GM19463 (cell line): ENCODE data around the gene SELENOO.

ENCODE experiments used
- ATAC-seq: cut with Tn5 transposase; IDR thresholded peaks from one replicate; pipeline ENCODE4 v1.9.1; 2021; ENCODE audit warnings: mild to moderate bottlenecking, moderate library complexity; ENCODE audit not compliant: unreplicated experiment

The SELENOO gene

DNA sequence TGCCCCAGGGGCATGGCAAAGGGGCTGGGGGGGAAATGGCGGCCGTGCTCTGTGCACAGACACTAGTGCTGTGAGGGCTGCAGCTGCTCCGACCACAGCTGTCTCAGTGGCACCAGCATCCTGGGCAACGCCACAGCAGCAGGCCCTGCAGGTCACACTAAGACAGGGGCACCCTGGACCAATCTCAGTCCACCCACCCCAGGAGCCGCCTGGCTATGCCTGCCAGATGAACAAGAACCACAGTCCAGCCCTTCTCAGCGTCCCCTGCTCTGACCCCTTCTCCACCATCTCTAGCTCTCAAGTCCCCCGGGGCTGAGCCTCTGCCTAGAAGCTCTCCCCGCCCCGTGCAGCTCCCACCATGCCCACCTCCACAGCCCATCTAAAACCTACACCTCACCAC lies 27.6 kb downstream of the SELENOO start:
- ATAC-seq = no peak

GRCh38 chr22:50229370-50229769 lies 28.6 kb downstream of the SELENOO start:
- ATAC-seq = no peak

DNA sequence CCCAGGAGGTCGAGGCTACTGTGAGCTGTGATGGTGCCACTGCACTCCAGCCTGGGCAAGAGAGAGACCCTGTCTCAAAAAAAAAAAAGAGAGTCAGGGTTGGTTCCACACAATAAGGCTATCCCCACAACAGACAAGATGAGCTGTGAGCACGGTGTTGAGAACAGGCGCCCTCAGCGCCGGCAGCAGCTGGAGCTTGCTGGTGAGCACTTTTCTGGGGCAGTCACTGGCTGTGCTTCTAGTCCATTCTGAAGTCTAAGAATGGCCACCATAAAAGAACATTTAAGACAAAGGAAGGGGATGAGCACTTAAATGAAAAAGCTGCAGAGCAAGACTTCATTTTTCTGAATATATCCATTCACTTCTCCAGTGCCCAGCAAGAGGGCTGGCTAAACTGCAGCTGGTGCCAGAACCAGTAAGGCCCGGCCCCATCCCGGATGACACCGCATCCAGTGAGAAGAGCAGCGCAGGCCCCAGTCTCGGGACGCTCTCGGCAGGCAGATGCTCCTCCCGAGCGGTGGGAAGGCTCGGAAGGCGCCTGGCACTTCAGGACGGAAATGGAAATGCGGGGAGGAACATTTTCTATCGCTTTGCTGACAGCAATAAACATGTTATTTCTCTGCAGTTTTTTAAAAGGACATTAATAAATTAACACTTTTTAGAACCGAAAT lies 31.8 kb downstream of the SELENOO start:
- ATAC-seq = no peak

DNA sequence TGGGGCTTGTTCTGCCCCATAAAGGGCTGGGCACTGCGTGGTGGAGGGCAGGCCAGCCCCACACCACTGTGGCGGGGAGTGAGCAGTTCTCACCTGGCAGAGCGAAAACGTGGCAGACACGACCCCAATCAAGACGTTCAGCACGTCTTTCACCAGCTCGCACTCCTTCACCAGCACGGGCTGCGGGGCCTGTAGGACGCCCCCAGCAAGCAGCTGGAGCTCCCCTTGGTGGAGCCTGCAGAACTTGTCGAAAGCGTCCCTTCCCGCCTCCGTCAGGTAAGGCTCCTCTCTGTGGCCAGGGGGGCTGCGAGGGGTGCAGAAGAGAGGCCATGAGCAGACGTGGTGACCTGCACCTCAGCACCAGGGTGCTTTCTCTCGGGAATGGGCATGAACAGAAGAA lies 32.4 kb downstream of the SELENOO start:
- no peak for ATAC-seq

GRCh38 chr22:50236731-50237409 lies 36.1 kb downstream of the SELENOO start:
- ATAC-seq = no peak

DNA sequence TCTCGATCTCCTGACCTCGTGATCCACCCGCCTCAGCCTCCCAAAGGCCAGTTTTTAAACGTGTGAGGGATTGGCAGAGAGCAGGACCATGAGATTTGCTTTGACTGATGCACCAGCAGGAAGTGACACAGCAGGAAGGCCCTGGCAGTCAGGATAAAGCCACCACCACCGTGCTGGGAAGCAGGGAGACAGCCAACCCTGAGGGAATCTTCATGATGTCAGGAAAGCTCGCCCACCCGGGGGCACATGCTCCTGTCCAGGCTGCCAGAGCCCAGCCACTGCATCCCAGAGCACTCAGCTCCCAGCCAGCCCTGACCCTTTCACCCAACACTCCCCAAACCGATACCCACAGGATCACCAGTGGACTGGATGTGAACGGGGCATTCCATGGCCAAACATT lies 37.9 kb downstream of the SELENOO start:
- no peak for ATAC-seq

DNA sequence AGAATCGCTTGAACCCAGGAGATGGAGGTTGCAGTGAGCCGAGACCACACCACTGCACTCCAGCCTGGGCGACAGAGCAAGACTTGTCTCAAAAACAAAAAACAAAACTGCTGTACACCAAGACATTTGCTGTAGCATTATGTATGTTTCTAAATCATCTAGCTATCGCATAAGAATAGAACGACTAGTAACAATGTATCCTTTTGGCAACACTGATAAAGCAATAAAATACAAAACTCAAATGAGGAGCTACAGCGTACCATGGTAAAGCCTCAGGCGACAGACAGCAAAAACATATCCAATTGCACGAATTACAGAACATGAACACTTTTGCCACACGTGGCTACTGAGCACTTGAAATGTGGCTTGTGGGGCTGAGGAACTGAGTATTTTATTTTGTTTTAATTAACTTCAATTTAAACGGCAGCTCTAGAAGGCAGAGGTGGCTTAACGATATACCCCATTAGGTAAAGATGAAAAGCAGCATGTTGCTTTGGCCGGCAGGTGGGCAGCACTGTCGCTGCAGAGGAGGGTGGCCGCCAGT lies 41.7 kb downstream of the SELENOO start:
- ATAC-seq = no peak

DNA sequence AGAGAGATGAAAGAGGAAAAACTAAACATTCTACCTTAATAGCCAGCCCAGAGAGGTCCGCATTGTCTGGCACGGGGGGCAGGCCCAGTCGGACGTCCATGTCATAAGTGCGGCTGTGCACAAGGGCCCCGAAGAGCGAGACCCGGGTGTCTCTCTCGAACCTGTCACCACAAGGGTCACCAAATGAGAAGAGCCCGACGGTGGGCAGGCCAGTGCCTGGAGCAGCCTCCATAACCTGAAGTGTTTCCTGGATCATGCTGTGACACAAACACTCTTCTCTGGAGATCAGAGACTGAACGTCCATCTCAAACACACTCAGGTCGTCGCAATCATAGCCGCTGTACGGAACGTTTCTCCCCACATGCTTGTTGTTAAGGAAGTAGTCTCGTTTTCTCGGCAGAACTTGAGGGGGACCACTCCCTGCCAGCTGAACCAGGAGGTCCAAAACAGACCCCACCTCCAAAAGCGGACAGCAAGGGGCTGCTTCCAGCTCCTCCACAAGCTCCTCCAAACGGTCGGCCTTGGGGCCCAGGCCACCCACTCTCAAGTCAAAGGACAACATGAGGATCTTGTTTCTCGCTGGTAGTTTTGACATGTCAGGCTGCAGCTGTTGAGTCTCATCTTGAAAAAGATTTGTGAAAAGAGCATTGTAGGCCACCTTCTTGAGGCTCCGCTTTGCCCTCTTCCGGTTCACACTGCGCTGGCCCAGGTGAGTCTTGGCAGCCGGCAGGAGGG lies 43.0 kb downstream of the SELENOO start:
- ATAC-seq = no peak

- ATAC-seq = peak; percentile 72
Measured at GRCh38 chr22:50244420-50245213, 43.8 kb downstream of the SELENOO start, which contains the start of gene TUBGCP6. Gene TUBGCP6 (minus strand): TSS chr22:50245023. CDS start chr22:50244459, 564 bp downstream.

DNA sequence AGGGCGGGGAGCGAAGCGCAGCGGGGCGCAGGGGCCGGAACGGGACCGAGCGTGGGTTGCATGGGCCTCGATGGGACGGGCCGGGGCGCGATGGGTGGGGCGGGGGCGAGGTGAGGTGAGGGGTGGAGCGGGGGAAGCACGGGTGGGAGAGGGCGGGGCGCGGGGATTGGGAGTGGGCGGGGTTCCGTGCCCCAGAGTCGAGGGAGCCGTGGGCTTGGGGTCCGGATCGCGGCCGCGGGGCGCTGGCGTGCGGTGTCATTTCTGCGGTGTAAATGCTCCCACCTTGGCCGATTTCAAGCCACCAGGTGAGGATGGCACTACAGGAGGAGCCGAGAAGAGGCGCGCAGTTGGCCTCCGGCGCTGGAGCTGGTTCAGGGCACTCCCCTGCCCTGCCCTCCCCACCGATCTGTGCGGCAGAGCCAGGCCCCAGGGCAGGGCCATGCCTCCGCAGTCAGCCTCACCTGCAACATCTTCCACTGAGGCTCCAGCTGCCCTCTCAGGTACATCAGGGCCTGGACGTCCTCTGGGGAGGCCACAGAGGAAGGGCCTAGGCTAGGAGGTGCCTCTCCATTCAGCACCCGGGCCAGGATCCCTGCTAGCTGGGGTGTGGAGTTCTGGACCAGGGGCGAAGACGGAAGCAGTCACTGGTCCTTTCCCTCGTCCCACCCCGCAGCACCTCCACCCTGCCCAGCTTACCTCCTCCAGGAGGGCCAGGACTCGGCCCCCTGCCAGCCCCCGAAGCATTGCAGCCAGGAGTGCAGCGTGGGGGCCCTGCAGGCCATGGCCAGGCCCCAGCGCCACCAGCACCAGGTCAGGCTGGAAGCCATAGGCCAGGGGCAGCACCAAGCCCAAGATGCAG lies 44.6 kb downstream of the SELENOO start:
- no peak for ATAC-seq

GRCh38 chr22:50246242-50247175 lies 45.7 kb downstream of the SELENOO start:
- ATAC-seq = no peak

DNA sequence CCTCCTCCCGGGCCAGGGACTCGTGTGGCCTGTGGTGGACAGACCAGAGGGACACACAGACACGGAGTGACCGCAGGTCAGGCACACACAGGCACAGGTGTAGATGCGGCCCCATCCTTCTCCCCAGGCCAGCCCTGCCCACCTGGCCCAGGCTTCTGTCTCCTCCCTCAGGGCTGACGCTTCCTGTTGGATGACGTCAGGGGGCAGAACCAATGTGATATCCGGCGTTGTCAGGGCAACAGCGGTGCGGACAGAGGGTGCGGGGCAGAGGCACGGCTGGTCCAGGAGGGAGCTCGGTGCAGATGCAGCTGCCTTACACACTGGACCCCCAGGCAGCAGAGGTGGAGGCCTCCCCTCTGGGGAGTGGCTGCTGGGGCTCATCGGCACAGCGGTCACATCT lies 46.9 kb downstream of the SELENOO start:
- no peak for ATAC-seq

DNA sequence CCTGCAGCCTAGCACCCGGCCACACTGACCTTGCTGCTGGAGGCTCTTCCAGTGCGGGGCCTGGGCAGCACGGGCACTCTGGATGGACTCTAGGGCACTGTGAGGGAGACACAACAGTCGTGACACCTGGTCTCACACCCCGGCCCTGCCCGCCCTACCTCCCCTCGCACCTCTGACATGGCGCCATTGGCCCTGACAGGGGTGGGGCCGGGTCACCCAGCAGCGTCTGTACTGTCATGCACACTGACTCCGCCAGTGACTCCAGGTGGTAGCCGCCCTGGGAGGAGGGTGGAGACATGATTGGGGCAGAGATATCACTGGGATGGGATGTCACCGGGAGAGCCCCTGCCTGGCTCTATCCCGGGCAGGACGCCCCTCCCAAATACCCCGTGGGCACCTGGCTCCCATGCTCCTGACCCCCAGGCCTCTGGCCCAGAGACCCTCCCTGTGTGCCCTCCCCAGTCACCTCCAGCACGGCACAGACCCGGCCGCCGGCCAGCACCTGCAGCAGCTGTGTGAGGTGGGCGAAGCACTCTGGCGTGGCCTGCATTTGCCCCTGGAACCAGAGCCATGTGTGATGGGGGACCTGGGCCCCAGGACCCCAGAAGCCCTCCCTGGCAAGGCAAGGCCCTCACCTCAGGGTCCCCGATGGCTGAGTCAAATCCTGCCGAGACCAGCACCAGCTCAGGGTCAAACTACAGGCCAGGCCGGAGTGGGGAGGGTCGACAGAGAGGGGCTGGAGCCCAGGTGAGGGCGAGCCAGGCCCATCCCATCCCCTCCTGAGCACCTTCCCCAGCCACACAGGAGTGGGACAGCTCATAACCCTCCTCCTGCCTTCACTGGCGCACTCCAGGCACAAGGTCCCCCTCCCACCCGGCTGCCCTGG lies 47.6 kb downstream of the SELENOO start:
- ATAC-seq = no peak

DNA sequence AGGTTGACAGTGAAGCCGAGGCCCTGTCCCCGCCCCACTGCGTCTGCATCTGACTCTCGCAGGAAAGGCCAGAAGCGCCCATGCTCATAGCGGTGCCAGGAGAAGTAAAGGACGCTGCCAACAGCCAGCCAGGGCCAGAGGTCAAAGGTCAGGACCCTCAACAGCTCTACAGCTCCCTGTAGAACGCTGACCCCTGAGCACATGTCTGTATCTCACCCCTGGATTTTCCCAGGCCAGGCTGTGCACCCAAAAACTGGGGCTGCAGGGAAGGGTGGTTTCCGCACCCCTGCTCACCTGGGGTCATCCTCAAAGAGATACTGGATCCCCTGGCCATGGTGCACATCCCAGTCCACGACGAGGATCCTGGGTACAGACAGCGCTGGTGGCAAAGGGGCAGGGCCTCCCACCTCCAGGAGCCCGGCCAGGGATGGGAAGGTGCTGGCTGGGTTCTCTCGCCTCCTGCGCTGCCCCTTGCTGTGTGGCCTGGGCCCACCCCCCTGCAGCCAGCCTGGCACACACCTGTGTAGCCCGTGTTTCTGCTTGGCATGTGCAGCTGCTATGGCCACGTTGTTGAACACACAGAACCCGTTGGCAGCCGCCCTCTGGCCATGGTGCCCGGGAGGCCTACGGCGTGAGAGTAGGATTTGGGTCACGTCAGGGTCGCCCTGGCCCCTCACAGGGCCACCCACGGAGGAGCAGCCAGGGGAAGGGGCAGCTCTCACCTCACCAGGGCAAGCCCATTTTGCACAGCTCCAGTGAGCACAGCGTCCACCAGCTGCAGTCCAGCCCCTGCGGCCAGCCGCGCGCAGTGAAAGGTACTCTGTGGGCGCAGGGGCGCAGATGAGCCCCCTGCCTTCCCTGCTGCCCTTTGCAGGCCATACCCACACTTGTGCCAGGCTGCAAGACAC lies 48.8 kb downstream of the SELENOO start:
- no peak for ATAC-seq

DNA sequence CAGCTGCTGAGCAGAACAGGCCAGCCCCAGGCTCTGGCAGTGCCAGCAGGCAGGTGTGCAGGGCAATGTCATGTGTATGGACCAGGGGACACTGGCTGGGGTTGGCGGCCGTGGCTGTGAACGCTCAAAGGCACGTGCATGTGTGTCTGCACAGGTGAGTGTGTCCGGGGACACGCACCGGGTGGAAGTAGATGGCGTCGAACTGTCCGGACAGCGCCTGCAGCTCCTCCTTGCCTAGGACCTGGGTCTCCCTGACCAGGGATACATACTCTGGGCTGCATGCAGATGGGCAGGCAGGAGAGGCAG lies 49.4 kb downstream of the SELENOO start:
- ATAC-seq = no peak

DNA sequence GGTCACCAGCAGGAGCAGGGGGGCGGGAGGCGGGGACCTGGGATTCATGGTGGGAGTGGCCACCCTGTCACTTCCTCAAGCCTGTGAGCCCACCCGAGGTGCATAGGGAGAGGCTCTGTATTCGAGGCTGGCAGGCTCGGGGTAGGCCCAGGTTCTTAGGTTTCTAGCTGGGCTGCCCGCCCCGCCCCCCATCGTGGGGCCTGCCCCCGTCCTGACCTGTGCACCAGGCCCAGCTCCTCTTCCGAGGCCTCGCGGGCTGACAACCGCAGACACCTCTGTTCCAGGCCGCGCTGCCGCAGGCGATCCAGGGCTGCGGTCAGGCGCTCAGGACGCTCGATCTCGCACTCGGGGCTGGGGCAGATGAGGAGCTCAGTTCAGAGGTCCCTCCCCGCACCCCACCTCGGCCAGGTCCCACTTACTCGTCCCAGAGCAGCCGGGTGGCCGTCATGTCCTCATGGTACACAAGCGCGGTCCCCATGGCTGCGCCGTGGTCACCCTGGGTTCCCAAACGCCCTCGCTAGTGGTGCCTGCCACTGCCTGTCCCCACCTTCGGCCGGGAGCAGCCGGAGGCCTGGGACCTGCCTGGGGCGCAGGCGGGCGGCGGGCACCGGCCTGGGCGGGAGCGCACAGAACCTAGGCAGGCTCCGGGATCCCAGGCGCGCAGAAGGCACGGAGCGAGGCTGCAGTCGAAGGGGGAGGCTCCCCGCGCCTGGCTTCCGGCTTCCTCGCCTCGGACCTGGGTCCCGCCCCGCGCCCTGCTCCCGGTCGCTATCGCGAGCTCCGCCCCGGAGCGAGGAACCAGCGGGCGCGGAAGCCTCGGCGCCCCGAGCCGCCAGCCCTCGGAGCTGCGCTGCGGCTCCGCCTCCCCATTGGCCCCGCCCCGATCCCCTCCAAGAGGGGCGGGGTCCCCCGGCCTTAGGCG lies 50.0 kb downstream of the SELENOO start, which contains the start of gene HDAC10:
Gene HDAC10, minus strand, starts transcription at position 711 of the 922 bp plus-strand sequence. Its CDS starts 233 bp downstream, at position 478.
- peak; percentile 62 for ATAC-seq
